Measurements from ENCODE around the gene PCDHB3. TPM values are rescaled to one million over a fixed set of nuclear protein-coding genes. Genes with fewer than 3 reads are reported as not detected.

Gene PCDHB3
- total RNA-seq, 2 experiments from 2014 or later: not detected

Other genes starting within 250 kb of the PCDHB3 start
- gene PCDHA10, start 244.6 kb upstream of the PCDHB3 start, total RNA-seq: not detected
- gene PCDHA11, start 231.5 kb upstream of the PCDHB3 start, total RNA-seq: not detected
- gene PCDHA12, start 225.2 kb upstream of the PCDHB3 start, total RNA-seq: not detected
- not detected for gene PCDHA13, start 218.3 kb upstream of the PCDHB3 start, total RNA-seq
- gene PCDHAC1, start 174.2 kb upstream of the PCDHB3 start, total RNA-seq: not detected
- not detected for gene PCDHAC2, start 134.0 kb upstream of the PCDHB3 start, total RNA-seq
- not detected for gene PCDHB1, start 49.1 kb upstream of the PCDHB3 start, total RNA-seq
- gene PCDHB2, start 5.9 kb upstream of the PCDHB3 start, total RNA-seq: not detected
- gene PCDHB4, start 21.3 kb downstream of the PCDHB3 start, total RNA-seq: not detected
- gene PCDHB5, start 34.7 kb downstream of the PCDHB3 start, total RNA-seq: not detected
- not detected for gene PCDHB6, start 49.6 kb downstream of the PCDHB3 start, total RNA-seq
- not detected for gene PCDHB7, start 72.2 kb downstream of the PCDHB3 start, total RNA-seq
- gene PCDHB8, start 77.3 kb downstream of the PCDHB3 start, total RNA-seq: not detected
- gene PCDHB16, start 81.9 kb downstream of the PCDHB3 start, total RNA-seq: not detected
- not detected for gene PCDHB9, start 86.7 kb downstream of the PCDHB3 start, total RNA-seq
- not detected for gene PCDHB10, start 91.9 kb downstream of the PCDHB3 start, total RNA-seq
- gene PCDHB11, start 99.2 kb downstream of the PCDHB3 start, total RNA-seq: not detected
- gene PCDHB12, start 108.2 kb downstream of the PCDHB3 start, total RNA-seq: not detected
- gene PCDHB13, start 113.4 kb downstream of the PCDHB3 start, total RNA-seq: not detected
- not detected for gene PCDHB14, start 122.9 kb downstream of the PCDHB3 start, total RNA-seq
- not detected for gene PCDHB15, start 144.9 kb downstream of the PCDHB3 start, total RNA-seq
- gene SLC25A2, start 203.6 kb downstream of the PCDHB3 start, total RNA-seq: not detected
- gene TAF7, start 220.3 kb downstream of the PCDHB3 start, total RNA-seq: 10 to 100 TPM; 93.7 to 97.3 TPM
- gene PCDHGA1, start 230.0 kb downstream of the PCDHB3 start, total RNA-seq: under 1 TPM in 1 of 2 experiments, not detected in 1; 0.11 TPM
- not detected for gene PCDHGA2, start 238.3 kb downstream of the PCDHB3 start, total RNA-seq
- gene PCDHGA3, start 243.4 kb downstream of the PCDHB3 start, total RNA-seq: not detected
- gene PCDHGB1, start 249.6 kb downstream of the PCDHB3 start, total RNA-seq: not detected

Measured in CD8-positive, alpha-beta T cell (primary cell).